ENCODE measurements around the gene RPS3.

- TF ChIP-seq RFX5 (IDR thresholded peaks at IDR 0.05; ENCODE audit: low read depth, low read length) (no peak), ZNF695 (CRISPR knock-in tag; IDR thresholded peaks at IDR 0.05) (no peak), MAZ (CRISPR knock-in tag; conservative IDR thresholded peaks at IDR 0.05 in 1 of 2, IDR thresholded peaks at IDR 0.05 in 1 of 2) (no peak), SP1 (CRISPR knock-in tag; IDR thresholded peaks at IDR 0.05) (peak; percentile 54; the same call in 1 of the 2 replicates), CTCF (IDR thresholded peaks at IDR 0.05 in 2 of 3, conservative IDR thresholded peaks at IDR 0.05 in 1 of 3; ENCODE audit: insufficient read depth in 2 of 3, low read depth in 1 of 3, low read length in 3 of 3) (no peak), RBBP5 (IDR thresholded peaks at IDR 0.05; ENCODE audit: borderline replicate concordance, insufficient read depth, low read length, poor library complexity, severe bottlenecking) (no peak), TRIM28 (IDR thresholded peaks at IDR 0.05) (no peak)
- TF ChIP-seq, protein P1, sequence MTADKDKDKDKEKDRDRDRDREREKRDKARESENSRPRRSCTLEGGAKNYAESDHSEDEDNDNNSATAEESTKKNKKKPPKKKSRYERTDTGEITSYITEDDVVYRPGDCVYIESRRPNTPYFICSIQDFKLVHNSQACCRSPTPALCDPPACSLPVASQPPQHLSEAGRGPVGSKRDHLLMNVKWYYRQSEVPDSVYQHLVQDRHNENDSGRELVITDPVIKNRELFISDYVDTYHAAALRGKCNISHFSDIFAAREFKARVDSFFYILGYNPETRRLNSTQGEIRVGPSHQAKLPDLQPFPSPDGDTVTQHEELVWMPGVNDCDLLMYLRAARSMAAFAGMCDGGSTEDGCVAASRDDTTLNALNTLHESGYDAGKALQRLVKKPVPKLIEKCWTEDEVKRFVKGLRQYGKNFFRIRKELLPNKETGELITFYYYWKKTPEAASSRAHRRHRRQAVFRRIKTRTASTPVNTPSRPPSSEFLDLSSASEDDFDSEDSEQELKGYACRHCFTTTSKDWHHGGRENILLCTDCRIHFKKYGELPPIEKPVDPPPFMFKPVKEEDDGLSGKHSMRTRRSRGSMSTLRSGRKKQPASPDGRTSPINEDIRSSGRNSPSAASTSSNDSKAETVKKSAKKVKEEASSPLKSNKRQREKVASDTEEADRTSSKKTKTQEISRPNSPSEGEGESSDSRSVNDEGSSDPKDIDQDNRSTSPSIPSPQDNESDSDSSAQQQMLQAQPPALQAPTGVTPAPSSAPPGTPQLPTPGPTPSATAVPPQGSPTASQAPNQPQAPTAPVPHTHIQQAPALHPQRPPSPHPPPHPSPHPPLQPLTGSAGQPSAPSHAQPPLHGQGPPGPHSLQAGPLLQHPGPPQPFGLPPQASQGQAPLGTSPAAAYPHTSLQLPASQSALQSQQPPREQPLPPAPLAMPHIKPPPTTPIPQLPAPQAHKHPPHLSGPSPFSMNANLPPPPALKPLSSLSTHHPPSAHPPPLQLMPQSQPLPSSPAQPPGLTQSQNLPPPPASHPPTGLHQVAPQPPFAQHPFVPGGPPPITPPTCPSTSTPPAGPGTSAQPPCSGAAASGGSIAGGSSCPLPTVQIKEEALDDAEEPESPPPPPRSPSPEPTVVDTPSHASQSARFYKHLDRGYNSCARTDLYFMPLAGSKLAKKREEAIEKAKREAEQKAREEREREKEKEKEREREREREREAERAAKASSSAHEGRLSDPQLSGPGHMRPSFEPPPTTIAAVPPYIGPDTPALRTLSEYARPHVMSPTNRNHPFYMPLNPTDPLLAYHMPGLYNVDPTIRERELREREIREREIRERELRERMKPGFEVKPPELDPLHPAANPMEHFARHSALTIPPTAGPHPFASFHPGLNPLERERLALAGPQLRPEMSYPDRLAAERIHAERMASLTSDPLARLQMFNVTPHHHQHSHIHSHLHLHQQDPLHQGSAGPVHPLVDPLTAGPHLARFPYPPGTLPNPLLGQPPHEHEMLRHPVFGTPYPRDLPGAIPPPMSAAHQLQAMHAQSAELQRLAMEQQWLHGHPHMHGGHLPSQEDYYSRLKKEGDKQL (CRISPR knock-in tag; IDR thresholded peaks at IDR 0.05; ENCODE audit: borderline replicate concordance) = no peak
- TF ChIP-seq, protein P2, sequence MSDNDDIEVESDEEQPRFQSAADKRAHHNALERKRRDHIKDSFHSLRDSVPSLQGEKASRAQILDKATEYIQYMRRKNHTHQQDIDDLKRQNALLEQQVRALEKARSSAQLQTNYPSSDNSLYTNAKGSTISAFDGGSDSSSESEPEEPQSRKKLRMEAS (CRISPR knock-in tag; IDR thresholded peaks at IDR 0.05) = no peak
Measured at GRCh38 chr11:75350122-75350742, 49.1 kb upstream of the RPS3 start.

All from K562 (cell line).